Epithelial cell of proximal tubule (primary cell): ENCODE data around the gene ARHGEF9. TPM values are rescaled to one million over a fixed set of nuclear protein-coding genes. Genes with fewer than 3 reads are reported as not detected.

Experiments used
- DNase-seq: peaks from one replicate; pipeline ENCODE4 v3.0.0-alpha.2; 2011; ENCODE audit warnings: low read depth
- H3K4me3 ChIP-seq: 2 replicates; pipeline ENCODE4 v1.5.1; 2011; ENCODE audit warnings: low read depth, mild to moderate bottlenecking, low read length
- total RNA-seq: library from RNA; depleted of rRNA; stranded (reverse); fragments of >200 nt; gene quantifications from 2 replicates; pipeline ENCODE4 v1.2.3, GENCODE V29; 2015
- TF ChIP-seq, protein P1 (sequence below): conservative IDR thresholded peaks from 2 replicates; pipeline ENCODE4 v1.5.1; 2012; ENCODE audit warnings: low read depth, mild to moderate bottlenecking, low read length

Gene ARHGEF9
- total RNA-seq, 1 donor from 2014 or later = 13.4 TPM

DNA sequence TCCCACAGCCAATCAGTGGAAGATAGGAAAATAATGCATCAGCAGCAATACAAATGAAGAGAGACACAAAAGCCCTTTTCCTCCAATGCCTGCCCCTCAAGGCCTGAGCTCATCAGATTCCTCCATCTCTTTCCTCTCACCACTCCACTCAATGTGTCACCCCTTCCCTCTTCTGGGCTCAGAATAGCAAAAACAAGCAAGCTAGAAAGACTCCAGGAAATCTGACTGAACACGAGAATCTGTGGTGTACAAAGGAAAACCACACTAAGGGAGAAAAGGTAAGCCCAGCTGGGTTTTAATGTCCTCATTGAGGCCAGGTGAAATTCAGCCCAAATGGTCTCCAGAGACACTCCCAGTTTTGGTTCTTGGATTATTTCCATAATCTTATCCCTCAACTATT is 46.3 kb downstream of the ARHGEF9 start:
- H3K4me3 ChIP-seq = no peak overlapping the region
- TF ChIP-seq, protein P1, sequence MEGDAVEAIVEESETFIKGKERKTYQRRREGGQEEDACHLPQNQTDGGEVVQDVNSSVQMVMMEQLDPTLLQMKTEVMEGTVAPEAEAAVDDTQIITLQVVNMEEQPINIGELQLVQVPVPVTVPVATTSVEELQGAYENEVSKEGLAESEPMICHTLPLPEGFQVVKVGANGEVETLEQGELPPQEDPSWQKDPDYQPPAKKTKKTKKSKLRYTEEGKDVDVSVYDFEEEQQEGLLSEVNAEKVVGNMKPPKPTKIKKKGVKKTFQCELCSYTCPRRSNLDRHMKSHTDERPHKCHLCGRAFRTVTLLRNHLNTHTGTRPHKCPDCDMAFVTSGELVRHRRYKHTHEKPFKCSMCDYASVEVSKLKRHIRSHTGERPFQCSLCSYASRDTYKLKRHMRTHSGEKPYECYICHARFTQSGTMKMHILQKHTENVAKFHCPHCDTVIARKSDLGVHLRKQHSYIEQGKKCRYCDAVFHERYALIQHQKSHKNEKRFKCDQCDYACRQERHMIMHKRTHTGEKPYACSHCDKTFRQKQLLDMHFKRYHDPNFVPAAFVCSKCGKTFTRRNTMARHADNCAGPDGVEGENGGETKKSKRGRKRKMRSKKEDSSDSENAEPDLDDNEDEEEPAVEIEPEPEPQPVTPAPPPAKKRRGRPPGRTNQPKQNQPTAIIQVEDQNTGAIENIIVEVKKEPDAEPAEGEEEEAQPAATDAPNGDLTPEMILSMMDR = no peak
- no peak for DNase-seq

DNA sequence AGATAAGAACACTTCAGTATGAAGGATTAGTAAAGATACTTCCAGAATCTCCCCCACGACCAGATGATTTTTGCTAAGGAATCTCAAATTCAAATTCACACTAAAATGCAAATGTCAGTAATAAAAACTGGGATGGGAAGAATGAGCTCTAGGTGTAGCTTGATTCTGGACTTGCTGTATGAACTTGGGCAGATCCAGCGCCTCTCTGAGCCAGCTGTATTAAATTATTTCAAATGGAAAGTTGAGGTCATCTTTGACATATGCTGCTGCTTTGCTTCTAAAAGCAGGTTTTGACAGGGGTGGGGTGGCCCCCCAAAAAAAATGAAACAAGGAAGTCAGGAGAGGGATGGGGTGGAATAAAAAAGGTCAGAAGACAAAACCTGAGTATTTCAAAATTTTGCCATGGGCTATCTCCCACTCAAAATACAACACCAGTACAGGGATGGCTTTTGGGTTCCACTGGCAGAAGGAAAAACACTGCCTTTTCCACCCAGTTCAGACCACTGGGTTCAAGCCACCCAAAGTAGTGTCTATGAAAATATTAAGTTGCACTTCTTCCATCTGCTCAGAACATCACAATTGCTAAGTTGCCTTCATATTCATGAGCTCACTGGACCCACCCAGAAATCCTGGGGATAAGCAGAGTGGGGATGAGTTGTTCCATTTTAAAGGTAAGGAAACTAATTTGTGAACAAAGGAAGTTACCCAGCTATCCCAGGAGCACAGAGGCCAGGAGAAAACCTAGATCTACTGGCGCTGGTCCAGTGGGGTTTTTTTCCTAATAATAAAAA is 47.7 kb downstream of the ARHGEF9 start:
- H3K4me3 ChIP-seq = no peak overlapping the region
- TF ChIP-seq, protein P1 = no peak
- DNase-seq = no peak

- no peak for DNase-seq
- H3K4me3 ChIP-seq = no peak overlapping the region
- TF ChIP-seq, protein P1 = no peak
These were observed 49.1 kb downstream of the ARHGEF9 start for GRCh38 chrX:63735882-63736281.

GRCh38 chrX:63720293-63720692 is 64.7 kb downstream of the ARHGEF9 start:
- no peak for DNase-seq
- TF ChIP-seq, protein P1 = no peak
- no peak overlapping the region for H3K4me3 ChIP-seq

GRCh38 chrX:63719633-63720032 is 65.4 kb downstream of the ARHGEF9 start:
- DNase-seq = no peak
- H3K4me3 ChIP-seq = no peak overlapping the region
- TF ChIP-seq, protein P1 = no peak

DNA sequence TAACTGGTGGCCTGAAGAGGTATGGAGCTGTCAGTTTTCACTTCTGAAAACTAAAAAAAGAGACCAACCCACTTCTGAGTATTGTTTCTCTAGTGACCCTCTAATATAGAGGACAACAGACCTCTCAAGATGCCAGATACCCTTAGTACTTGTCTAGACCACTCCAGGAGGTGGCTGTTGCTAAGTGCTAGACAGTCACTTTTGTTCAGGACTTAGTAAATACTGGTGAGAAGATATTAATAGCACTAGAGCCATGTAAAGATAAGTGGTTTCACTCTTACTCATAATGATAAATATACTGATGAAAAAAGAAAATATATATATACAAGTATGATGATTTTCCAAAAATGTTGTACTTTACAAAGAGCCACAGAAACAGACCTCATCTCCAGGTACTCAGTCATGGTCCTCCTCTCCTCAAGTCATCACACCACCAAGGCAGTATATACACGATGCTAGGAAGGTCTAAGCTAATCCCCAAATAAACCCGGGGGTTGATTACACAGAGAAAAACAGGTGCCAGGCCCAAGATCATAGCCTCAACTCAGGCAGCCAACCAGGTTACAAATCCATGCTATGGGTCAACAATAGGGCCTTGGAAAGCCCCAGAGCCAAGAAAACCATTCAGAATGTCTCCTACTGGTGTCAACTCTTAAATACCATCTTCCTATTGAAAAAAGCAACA is 66.9 kb downstream of the ARHGEF9 start:
- DNase-seq = no peak
- TF ChIP-seq, protein P1 = no peak
- no peak overlapping the region for H3K4me3 ChIP-seq
